ENCODE measurements around the gene ASAP3. TPM values are rescaled to one million over a fixed set of nuclear protein-coding genes. Genes with fewer than 3 reads are reported as not detected.

ASAP3 gene
- total and polyA plus RNA-seq, 2 of the 4 experiments (the other 2 are of a cell fraction): 18.6 to 18.8 TPM

- H3K4me1 ChIP-seq (ENCODE audit: control insufficient read depth, insufficient read depth, low read length): peaks cover 16% of the 10 kb centered on the region
- H3K27ac ChIP-seq (ENCODE audit: insufficient read depth, low read length): no peak overlapping the region
- peaks cover 0 to 11% of the 10 kb centered on the region in 2 experiments; a peak in 2 of 4 replicates for H3K79me1 ChIP-seq (ENCODE audit: low read depth in 1 of 2, low read length in 2 of 2)
- dilution Hi-C loops (cut with HindIII; ENCODE audit: low sequenced_read_pairs, unreplicated experiment) (loop anchor here (10.0 kb wide), 1 partner anchor 87 kb away; no protein-coding TSS in a partner anchor), intact Hi-C loops (cut with micrococcal nuclease) (loop anchor here (5.0 kb wide), 1 partner anchor 116 kb away; no protein-coding TSS in a partner anchor), in situ Hi-C loops (cut with MboI; ENCODE audit: low sequenced_read_pairs) (no loop called here)
- no peak overlapping the region for H3K14ac ChIP-seq (replicated peaks; ENCODE audit: low read depth, low read length)
- 0 out of 2 replicates have a peak overlapping the region, but pooled peaks have one; percentile 14 for H3K18ac ChIP-seq (ENCODE audit: low read depth, low read length)
- peak overlapping the region; percentile 93 for H2BK5ac ChIP-seq (ENCODE audit: low read depth, low read length, poor library complexity, severe bottlenecking)
- no peak overlapping the region for H3K56ac ChIP-seq (ENCODE audit: extremely low read depth, insufficient read depth, low read length)
- no peak overlapping the region for H3K9ac ChIP-seq (ENCODE audit: low read depth, low read length)
- H2AK9ac ChIP-seq (replicated peaks; ENCODE audit: low read depth, low read length, poor library complexity): no peak overlapping the region
- H2AK5ac ChIP-seq (ENCODE audit: low read depth, low read length): no peak overlapping the region; the same call in 1 of the 2 replicates
- BruUV-seq (replicated peaks): no TSS peak
- H4K91ac ChIP-seq (ENCODE audit: insufficient read depth, low read depth, low read length): no peak overlapping the region
- peaks cover 22% of the 10 kb centered on the region for H3K9me1 ChIP-seq (ENCODE audit: insufficient read depth, low read length)
- H2BK120ac ChIP-seq (ENCODE audit: low read depth, low read length): no peak overlapping the region
- H2BK20ac ChIP-seq (ENCODE audit: low read depth, low read length): no peak overlapping the region
- DNase-seq: no peak
- ChIA-PET POLR2A (ENCODE audit: unreplicated experiment) (interaction anchor here (0.5 kb wide), 1 partner anchor 9 kb away, joined by 3 read pairs; no protein-coding TSS in a partner anchor), CTCF (interaction anchor here (0.6 to 2.0 kb wide), 5 partner anchors 9 to 489 kb away, joined by 3 to 10 read pairs (median 5); partner anchors contain the start of gene ASAP3)
- no peak overlapping the region for H3K4me3 ChIP-seq (ENCODE audit: insufficient read depth, low read depth, low read length)
- no peak overlapping the region for H3K4me2 ChIP-seq (ENCODE audit: low read depth, low read length)
- H3K36me3 ChIP-seq (ENCODE audit: control insufficient read depth, insufficient read depth, low read length): peaks cover 2% of the 10 kb centered on the region; the same call in 1 of the 2 replicates
- no peak overlapping the region for H3K4ac ChIP-seq (ENCODE audit: low read depth, low read length)
- H2BK15ac ChIP-seq (ENCODE audit: low read depth, low read length): no peak overlapping the region
- 0 out of 2 replicates have a peak overlapping the region, but pooled peaks have one; percentile 20 for H4K5ac ChIP-seq (ENCODE audit: low read depth, low read length)
- H4K20me1 ChIP-seq (ENCODE audit: insufficient read depth, low read length): no peaks in the 10 kb centered on the region; the same call in 1 of the 2 replicates
- TF ChIP-seq CHD1 (IDR thresholded peaks at IDR 0.05; ENCODE audit: low read depth, low read length) (no peak), USF2 (IDR thresholded peaks at IDR 0.05; ENCODE audit: low read depth, low read length) (no peak), NFE2L2 (IDR thresholded peaks at IDR 0.05; ENCODE audit: low read depth, low read length) (no peak), RCOR1 (IDR thresholded peaks at IDR 0.05; ENCODE audit: insufficient replicate concordance, low read length) (no peak), ELK1 (IDR thresholded peaks at IDR 0.05; ENCODE audit: borderline replicate concordance, low read depth, low read length) (no peak), RAD21 (IDR thresholded peaks at IDR 0.05; ENCODE audit: low read length) (no peak), MAFK (IDR thresholded peaks at IDR 0.05; ENCODE audit: low read depth, low read length) (no peak), POLR2A (IDR thresholded peaks at IDR 0.05; ENCODE audit: low read depth, low read length) (no peak), MXI1 (IDR thresholded peaks at IDR 0.05; ENCODE audit: borderline replicate concordance, low read depth, low read length) (no peak), CEBPB (IDR thresholded peaks at IDR 0.05; ENCODE audit: low read depth, low read length) (no peak), SMC3 (IDR thresholded peaks at IDR 0.05; ENCODE audit: low read depth, low read length) (no peak), BHLHE40 (IDR thresholded peaks at IDR 0.05; ENCODE audit: low read depth, low read length) (no peak), FOS (IDR thresholded peaks at IDR 0.05; ENCODE audit: low read depth, low read length) (no peak), RFX5 (IDR thresholded peaks at IDR 0.05; ENCODE audit: low read depth, low read length) (no peak), MAZ (IDR thresholded peaks at IDR 0.05; ENCODE audit: borderline replicate concordance, low read depth, low read length) (no peak), CTCF (conservative IDR thresholded peaks at IDR 0.05; ENCODE audit: low read depth, low read length) (no peak)
- no peaks in the 10 kb centered on the region for H3K27me3 ChIP-seq (ENCODE audit: control insufficient read depth, insufficient read depth, low read length)
- H3K23ac ChIP-seq (ENCODE audit: low read depth, low read length): 0 out of 2 replicates have a peak overlapping the region, but pooled peaks have one; percentile 9
- no peaks in the 10 kb centered on the region for H3K9me3 ChIP-seq (ENCODE audit: control insufficient read depth, insufficient read depth, low read length)
- H4K8ac ChIP-seq (ENCODE audit: low read depth in 2 of 2, low read length in 2 of 2): no peak overlapping the region
- no CpG with 5 or more reads among the region's 3 CpGs for WGBS, 2 experiments (ENCODE audit: extremely low coverage in 2 of 2, insufficient read length in 1 of 2)
- no peak overlapping the region for H2AFZ ChIP-seq (replicated peaks; ENCODE audit: low read length, poor library complexity)
- ATAC-seq (ENCODE audit: low read depth): no peak
Observed at GRCh38 chr1:23421343-23421742, 62.6 kb downstream of the ASAP3 start.
